Measurements from ENCODE around the gene NOL9. TPM values are rescaled to one million over a fixed set of nuclear protein-coding genes. Genes with fewer than 3 reads are reported as not detected.

NOL9 gene
- total and polyA plus RNA-seq, 9 of the 15 experiments (the other 6 are each of a cell fraction or from before 2014, with no cell fraction given) = 5.6 to 76.5 (median 47.3) TPM

- FAIRE-seq = no peak
- POLR2A ChIA-PET = interaction anchor here (0.7 to 6.1 kb wide), 3 partner anchors 9 to 106 kb away, joined by 4 to 57 read pairs (median 4); no protein-coding TSS in a partner anchor
- peaks cover 0 to 59% of the 10 kb centered on the region in 2 experiments; a peak in 2 of 5 replicates for H3K4me1 ChIP-seq (replicated peaks in 1 of 2; ENCODE audit: control insufficient read depth in 2 of 2, insufficient read depth in 2 of 2, low read length in 2 of 2)
These were observed 49.4 kb downstream of the NOL9 start for GRCh38 chr1:6504887-6505286.

More at GRCh38 chr1:6504887-6505286, 49.4 kb downstream of the NOL9 start:
- no peak for TF ChIP-seq SRSF1 (IDR thresholded peaks at IDR 0.05; ENCODE audit: low read depth, low read length)
- TF ChIP-seq, protein P1, sequence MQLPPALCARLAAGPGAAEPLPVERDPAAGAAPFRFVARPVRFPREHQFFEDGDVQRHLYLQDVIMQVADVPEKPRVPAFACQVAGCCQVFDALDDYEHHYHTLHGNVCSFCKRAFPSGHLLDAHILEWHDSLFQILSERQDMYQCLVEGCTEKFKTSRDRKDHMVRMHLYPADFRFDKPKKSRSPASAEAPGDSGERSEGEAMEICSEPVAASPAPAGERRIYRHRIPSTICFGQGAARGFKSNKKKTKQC (CRISPR knock-in tag; IDR thresholded peaks at IDR 0.05) = no peak
- no peak for TF ChIP-seq KLF13 (tag; IDR thresholded peaks at IDR 0.05; ENCODE audit: borderline replicate concordance, low read depth)
- TF ChIP-seq ZNF282 (CRISPR knock-in tag; IDR thresholded peaks at IDR 0.05) = no peak
- no peak for TF ChIP-seq ZNF239 (CRISPR knock-in tag; IDR thresholded peaks at IDR 0.05)
- TF ChIP-seq, protein P2, sequence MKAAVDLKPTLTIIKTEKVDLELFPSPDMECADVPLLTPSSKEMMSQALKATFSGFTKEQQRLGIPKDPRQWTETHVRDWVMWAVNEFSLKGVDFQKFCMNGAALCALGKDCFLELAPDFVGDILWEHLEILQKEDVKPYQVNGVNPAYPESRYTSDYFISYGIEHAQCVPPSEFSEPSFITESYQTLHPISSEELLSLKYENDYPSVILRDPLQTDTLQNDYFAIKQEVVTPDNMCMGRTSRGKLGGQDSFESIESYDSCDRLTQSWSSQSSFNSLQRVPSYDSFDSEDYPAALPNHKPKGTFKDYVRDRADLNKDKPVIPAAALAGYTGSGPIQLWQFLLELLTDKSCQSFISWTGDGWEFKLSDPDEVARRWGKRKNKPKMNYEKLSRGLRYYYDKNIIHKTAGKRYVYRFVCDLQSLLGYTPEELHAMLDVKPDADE (conservative IDR thresholded peaks at IDR 0.05; ENCODE audit: control insufficient read depth, low read depth, low read length) = no peak
- no peak for TF ChIP-seq RNF219 (CRISPR knock-in tag; IDR thresholded peaks at IDR 0.05)
- intact Hi-C loops (cut with micrococcal nuclease) = no loop called here
- no peak overlapping the region for H2AFZ ChIP-seq (ENCODE audit: low read depth, low read length)
- no peaks in the 10 kb centered on the region for H3K36me3 ChIP-seq (ENCODE audit: control insufficient read depth, insufficient read depth, low read length)
- H3K79me2 ChIP-seq (ENCODE audit: control insufficient read depth, insufficient read depth, low read length) = no peaks in the 10 kb centered on the region
- ATAC-seq (no peak; the same call in 2 of the 3 replicates), DNase-seq (ENCODE audit: extremely low read depth in 1 of 4, low spot score in 3 of 4) (no peak)
- H3K4me3 ChIP-seq = no peak overlapping the region
- no peak overlapping the region for H3K4me2 ChIP-seq (ENCODE audit: insufficient read depth, low read length)
- in situ Hi-C loops (cut with MboI) = no loop called here
- H3K27ac ChIP-seq (ENCODE audit: extremely low read depth, low read depth, low read length) = no peak overlapping the region
- WGBS (ENCODE audit: insufficient coverage, low coverage, missing lambda C conversion rate) = 27% methylated on average over 15 of the region's 15 CpGs
- H4K20me1 ChIP-seq (replicated peaks; ENCODE audit: control insufficient read depth, insufficient read depth, low read length) = peaks cover 39% of the 10 kb centered on the region
- H3K9me1 ChIP-seq (ENCODE audit: control insufficient read depth, insufficient read depth, low read length) = no peaks in the 10 kb centered on the region
- peak overlapping the region in 1 of 2 experiments; percentile 61; a peak in 2 of 4 replicates for H3K9ac ChIP-seq (ENCODE audit: insufficient read depth in 1 of 2, low read depth in 2 of 2, low read length in 2 of 2)
- BruUV-seq (replicated peaks) = no TSS peak
- peaks cover 88 to 100% of the 10 kb centered on the region in 2 experiments for H3K27me3 ChIP-seq (ENCODE audit: control insufficient read depth in 2 of 2, insufficient read depth in 2 of 2, low read length in 2 of 2)
- CTCF ChIA-PET (ENCODE audit: low intra/inter-chr PET ratio) = no interaction called here
- no peaks in the 10 kb centered on the region for H3K9me3 ChIP-seq (replicated peaks; ENCODE audit: control insufficient read depth, insufficient read depth, low read depth, low read length)
